Activated naive CD4-positive, alpha-beta T cell treated with Interleukin-2 at 50 U/mL for 16 hours (primary cell): ENCODE results near the gene ZNF573.
"Not testable (repeated sequence)": the region's sequence is repeated elsewhere in the genome, so short reads cannot be mapped to it uniquely, and the experiment has no call there.

Experiments
- DNase-seq: peaks from one replicate; pipeline ENCODE4 v3.0.0-alpha.2; 2020

The ZNF573 gene

DNA sequence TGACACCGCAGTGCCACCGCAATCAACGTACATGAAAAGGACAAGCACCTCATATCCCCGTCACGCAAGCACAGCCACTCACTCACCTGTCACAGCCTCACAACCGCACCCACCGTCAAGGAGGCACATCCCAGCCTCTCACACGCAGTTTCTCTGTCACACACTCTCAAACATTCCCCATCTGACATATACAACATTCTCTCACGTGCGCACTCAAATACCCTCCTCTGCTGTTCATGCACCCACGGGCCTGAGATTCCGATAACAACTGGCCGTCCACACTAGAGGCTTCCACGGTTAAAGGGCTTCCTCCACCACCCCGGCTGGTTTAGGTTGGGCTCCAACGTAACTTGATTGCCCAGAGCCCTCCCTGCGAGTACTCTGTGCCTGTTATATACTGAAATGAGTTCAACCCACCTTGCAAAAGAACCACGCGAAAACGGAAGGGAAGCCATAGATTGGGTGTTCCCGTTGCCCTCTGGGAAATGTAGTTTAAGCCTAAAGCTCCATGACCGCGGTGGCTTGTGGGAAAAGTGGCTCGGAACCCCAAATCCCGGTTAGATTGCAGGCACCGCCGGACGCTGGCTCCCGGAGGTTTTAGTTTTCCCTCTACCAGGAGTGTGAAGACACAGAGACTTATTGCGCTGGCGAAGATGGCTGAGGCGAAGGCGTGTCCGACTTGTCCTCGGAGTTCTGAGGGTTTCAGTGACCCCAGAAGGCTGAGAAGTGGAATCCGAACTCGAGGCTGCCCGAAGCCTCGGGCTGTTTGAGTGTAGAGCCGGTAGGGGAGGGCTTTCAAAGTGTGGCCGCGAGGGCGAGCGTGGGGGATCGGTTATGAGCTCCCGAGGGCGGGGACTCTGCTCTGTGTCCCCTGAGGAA, at the start of gene ZNF573:
ZNF573 (minus strand) TSS at position 460 of the 879 bp plus-strand sequence. CDS start 5,857 bp downstream, outside the sequence.
- peak; percentile 80 for DNase-seq

GRCh38 chr19:37817180-37817981, 38.0 kb upstream of the ZNF573 start:
- no peak for DNase-seq

- DNase-seq: not testable (repeated sequence)
These were observed 36.2 kb upstream of the ZNF573 start for GRCh38 chr19:37815611-37816010.

GRCh38 chr19:37813340-37813739, 34.0 kb upstream of the ZNF573 start:
- DNase-seq: no peak

DNA sequence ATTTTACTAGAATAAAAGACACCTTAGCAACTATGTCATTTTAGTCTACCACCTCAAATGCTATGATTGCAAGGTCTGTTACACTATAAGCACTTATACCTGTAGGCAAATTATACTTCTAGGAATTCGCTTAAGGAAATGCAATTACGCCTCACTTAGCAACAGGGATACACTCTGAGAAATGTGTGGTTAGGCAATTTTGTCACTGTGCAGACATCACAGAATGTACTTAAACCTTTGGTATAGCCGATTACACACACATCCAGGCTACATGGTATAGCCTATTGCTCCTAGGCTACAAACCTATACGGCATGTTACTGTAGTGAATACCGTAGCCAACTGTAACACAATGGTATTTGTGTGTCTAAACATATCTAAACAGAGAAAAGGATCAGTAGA, 30.0 kb upstream of the ZNF573 start:
- no peak for DNase-seq

DNA sequence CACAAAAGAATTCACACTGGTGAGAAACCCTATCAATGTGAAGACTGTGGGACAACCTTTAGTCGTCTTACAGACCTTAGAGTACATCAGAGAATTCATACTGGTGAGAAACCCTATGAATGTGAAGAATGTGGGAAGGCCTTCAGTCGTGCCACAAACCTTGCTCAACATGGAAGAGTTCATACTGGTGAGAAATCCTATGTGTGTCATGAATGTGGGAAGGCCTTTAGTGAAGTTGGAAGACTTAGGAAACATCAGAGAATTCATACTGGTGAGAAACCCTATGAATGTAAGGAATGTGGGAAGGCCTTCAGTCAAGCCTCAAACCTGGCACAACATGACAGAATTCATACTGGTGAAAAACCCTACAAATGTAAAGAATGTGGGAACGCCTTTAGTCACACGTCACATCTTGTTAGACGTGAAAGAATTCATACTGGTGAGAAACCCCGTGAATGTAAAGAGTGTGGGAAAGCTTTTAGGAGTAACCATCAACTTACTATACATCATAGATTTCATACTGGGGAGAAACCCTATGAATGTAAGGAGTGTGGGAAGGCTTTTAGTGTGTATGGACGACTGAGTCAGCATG, 24.0 kb upstream of the ZNF573 start:
- no peak for DNase-seq

DNA sequence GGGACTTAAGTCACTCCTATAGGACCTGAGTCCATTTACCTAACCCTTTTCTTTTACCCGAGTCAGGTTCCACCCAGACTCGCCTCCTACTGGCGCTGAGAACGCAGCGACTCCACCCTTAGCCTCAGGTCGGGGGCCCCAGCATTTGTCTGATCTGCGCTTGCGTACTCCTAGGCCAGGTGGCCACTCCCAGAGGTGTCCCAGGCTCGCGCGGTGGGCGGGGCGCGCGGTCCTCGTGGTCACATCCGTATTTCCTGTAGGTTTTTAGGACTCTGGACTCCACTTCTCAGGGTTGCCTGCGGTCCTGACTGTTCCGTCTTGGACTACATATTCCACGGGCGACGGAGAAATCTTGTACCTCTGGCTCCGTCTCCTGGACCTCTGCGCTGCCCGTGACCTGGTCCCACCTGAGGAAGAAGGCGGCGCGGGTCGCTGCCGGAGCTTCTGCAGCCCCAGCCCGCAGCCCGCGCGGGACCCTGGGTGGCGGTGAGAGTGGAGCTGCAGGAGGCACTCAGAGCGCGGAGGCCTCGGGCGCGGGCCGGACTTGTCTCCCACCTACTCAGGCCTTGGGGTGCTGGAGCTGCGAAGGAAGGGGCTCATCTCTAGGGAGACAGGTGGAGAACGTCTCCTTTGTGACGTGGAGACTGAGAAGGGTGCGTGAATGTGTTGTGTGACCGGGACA, 11.0 kb upstream of the ZNF573 start:
- no peak for DNase-seq

- no peak for DNase-seq
These were observed 716 bp downstream of the ZNF573 start for GRCh38 chr19:37778613-37779126.

DNA sequence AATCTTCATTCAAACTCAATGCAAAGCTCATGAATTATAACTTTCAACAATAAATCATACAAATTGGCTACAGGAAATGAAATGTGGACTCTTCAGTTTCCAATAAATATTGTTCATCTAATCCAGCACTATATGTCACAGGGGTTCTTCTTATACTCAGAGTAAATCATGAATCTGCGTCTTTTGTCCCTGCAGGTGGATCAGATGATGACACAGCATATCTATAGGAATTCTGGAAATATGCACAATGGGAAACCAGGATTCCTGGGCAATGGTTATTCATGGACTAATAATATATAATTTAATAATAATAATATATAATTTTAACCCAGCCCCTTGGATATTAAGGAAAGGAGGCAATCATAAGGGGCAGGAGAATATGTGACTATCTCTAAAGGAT, 8.4 kb downstream of the ZNF573 start:
- no peak for DNase-seq

DNA sequence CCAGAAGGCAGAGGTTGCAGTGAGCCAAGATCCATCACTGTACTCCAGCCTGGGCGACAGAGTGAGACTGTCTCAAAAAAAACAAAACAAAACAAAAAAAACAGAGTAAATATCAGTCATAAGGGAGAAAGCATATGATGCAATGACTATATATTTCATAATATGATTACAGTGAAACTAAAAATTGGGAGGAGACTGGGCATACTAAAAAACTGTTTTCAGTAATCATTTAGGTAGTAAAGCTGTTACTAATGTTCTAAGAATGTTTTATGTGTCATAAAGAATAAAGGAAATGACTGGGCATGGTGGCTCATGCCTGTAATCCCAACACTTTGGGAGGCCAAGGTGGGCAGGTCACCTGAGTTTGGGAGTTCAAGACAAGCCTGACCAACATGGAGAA, 15.9 kb downstream of the ZNF573 start:
- DNase-seq: no peak

DNA sequence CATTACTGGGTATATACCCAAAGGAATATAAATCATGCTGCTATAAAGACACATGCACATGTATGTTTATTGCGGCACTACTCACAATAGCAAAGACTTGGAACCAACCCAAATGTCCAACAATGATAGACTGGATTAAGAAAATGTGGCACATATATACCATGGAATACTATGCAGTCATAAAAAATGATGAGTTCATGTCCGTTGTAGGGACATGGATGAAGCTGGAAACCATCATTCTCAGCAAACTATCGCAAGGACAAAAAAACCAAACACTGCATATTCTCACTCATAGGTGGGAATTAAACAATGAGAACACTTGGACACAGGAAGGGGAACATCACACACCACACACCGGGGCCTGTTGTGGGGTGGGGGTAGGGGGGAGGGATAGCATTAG, 21.7 kb downstream of the ZNF573 start:
- not testable (repeated sequence) for DNase-seq

GRCh38 chr19:37738371-37738770, 41.0 kb downstream of the ZNF573 start:
- no peak for DNase-seq

DNA sequence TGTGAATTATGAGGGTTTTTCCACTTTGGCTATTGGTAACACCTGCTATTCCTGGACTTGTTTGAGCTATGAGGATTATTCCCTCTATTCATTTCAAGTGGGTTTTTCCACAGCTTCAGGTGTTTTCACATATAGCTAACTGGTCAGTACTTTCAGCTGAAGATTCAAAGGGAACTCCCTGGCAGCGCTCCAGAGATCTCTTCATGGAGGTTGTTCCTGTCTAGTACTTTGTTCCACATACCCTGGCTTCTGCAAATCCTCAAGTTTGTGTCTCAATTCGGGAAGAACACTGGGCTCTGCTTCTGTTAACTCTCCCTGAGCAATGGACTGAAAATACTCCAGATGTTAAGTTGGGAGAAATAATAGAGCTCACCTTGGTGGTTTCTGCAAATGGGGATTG, 54.2 kb downstream of the ZNF573 start:
- no peak for DNase-seq

GRCh38 chr19:37719927-37720265, 59.5 kb downstream of the ZNF573 start:
- DNase-seq: no peak

- peak; percentile 81 for DNase-seq
These were observed 60.1 kb downstream of the ZNF573 start, which contains the start of gene ZNF607 for GRCh38 chr19:37719111-37719926. Gene ZNF607, minus strand, starts transcription at chr19:37719761. Its CDS starts 8,143 bp downstream, at chr19:37711618.

- no peak for DNase-seq
These were observed 61.1 kb downstream of the ZNF573 start for GRCh38 chr19:37718304-37718703.

DNA sequence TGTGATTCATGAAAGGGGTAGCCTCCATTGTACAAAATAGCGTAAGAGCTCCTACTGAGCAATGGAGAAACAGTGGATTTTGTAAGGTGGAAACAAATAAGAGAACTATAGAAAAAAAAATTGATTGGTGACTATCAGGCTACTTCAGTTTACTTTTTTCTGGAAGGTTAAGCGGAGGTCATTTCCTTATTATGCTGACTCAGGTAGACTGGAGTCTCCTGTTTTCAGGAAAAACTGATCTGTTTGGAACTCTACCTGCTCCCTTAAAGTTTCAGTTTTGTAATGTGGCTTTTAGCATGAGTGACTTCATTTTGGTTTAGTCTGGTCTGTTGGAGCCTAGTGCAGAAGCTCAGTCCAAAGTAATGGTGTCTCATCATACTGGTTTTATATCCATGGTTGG, 63.2 kb downstream of the ZNF573 start:
- no peak for DNase-seq

GRCh38 chr19:37706052-37706605, 73.3 kb downstream of the ZNF573 start:
- DNase-seq: no peak

- no peak for DNase-seq
These were observed 80.3 kb downstream of the ZNF573 start for GRCh38 chr19:37699057-37699456.

- DNase-seq: no peak
These were observed 81.2 kb downstream of the ZNF573 start for GRCh38 chr19:37698216-37698615.

DNA sequence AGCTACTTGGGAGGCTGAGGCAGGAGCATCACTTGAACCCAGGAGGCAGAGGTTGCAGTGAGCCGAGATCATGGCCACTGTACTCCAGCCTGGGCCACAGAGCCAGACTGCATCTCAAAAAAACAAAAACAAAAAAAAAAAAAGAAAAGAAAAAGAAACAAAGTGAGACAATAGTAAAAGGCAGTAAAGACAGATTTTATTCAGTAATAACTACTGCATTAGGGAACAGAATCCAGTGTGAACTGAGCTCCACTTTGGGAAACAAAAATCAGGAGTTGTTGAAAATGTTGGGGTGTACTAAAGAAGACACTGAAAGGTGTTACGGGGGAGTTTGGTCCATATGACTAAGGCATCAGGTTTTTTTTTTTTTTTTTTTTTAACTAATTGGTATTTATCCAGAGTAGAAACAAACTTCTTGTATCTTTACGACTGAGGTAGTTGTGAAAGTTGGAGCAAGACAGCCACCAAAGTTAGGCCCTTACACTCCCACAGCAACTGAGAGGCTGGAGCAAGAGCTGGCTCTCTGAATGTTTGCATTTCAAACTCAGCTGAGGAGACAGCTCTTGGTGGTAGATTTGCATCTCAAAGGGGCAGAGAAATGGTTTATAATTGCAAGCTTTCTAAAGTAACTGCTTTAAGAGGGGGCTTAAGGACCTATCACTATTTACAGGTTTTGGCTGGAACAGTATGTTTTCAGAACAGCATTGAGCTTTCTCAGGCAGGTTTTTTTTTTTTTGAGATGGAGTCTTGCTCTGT, 84.1 kb downstream of the ZNF573 start:
- no peak for DNase-seq
